ENCODE data around the gene ACTR3C.
"Not testable (repeated sequence)": the region's sequence is repeated elsewhere in the genome, so short reads cannot be mapped to it uniquely, and the experiment has no call there.

ACTR3C gene

DNA sequence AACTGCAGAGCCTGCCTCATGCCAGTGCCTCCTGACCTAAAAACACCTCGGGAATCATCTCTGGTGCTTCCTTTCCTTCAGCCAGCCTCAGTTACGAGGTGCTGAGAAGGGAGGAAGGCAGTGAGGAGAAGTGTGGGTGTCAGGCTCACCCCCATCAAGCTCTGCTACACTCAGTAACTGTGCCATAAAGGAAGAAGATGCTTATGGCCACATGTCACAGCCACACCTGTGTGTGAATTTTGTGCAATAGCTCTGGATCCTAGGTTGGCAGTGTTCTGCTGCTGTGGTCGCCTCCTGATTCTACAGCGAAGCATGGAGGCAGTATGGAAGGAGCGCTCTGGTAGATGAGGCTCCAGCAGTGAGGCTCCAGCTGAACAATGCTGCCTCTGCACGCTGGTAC lies 34.5 kb downstream of the ACTR3C start:
- not testable (repeated sequence) for H3K9me3 ChIP-seq (ENCODE audit: low read length); H3K4me1 ChIP-seq (ENCODE audit: insufficient read depth, low read length); H3K27me3 ChIP-seq (ENCODE audit: insufficient read depth, low read length); H2AFZ ChIP-seq (ENCODE audit: low read depth, low read length); H3K36me3 ChIP-seq (ENCODE audit: insufficient read depth, low read length); H3K4me3 ChIP-seq (ENCODE audit: low read length)

DNA sequence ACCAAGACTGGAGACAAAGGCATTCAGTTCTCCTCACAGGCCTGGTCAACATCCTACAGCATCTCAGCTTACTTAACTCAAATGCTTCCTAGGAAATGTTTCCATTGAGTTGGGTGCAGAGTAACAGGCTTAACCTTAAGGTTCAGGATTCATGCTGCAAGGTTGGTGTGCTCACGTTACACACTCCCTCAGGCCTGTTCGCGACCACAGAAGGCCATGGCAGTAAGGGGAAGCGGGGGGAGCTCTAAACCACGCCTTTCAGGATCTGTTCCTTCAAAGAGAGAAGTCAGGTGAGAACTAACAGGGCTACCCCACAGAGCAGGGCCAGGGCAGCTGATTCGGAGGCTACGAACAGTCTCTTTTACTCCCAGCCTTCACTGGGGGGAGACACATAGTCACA lies 35.5 kb downstream of the ACTR3C start:
- not testable (repeated sequence) for H3K27me3 ChIP-seq (ENCODE audit: insufficient read depth, low read length); H3K4me1 ChIP-seq (ENCODE audit: insufficient read depth, low read length); H2AFZ ChIP-seq (ENCODE audit: low read depth, low read length); H3K4me3 ChIP-seq (ENCODE audit: low read length); H3K9me3 ChIP-seq (ENCODE audit: low read length); H3K36me3 ChIP-seq (ENCODE audit: insufficient read depth, low read length)

DNA sequence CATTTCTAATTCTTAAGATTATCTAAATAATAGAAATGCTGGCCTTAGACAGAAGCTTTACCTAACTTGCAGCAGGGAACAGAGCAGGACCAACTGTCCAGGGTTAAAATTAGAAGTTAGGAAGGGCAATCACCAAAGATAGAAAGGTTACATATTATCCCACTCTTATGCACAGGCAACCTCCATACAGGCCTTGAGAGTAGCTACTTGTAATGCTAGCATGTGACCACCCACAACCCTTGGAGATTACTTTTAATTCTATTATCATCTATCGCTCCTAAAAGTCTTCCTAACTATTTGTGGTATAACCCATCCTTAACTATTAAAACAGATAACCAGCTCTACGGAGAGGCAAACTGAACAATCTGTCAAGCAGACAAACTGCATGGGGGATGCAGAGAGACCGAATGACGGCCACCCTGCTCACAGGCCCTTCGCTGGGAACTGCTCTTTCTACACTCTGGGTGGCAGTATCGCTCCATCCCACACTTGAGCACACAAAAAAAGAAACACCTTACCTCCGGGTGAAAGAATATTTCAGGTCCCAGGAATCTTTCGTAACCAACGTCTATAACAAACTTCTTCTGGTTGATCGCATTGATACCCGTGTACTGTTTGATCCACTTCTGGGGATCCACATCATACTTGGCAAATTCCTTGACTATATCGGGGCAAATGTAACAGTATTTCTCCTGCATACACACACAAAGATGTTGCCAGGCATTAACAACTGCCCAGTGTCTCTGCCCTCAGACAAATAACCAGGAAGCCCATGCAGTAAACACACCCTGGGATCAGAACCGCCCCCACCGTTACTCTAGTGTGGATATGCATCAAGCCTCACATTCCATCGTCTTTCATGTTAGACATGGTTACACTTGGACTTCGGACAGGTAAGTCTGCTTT lies 37.2 kb downstream of the ACTR3C start:
- not testable (repeated sequence) for H3K9me3 ChIP-seq (ENCODE audit: low read length); H3K36me3 ChIP-seq (ENCODE audit: insufficient read depth, low read length); H3K27me3 ChIP-seq (ENCODE audit: insufficient read depth, low read length); H2AFZ ChIP-seq (ENCODE audit: low read depth, low read length); H3K4me3 ChIP-seq (ENCODE audit: low read length); H3K4me1 ChIP-seq (ENCODE audit: insufficient read depth, low read length)

DNA sequence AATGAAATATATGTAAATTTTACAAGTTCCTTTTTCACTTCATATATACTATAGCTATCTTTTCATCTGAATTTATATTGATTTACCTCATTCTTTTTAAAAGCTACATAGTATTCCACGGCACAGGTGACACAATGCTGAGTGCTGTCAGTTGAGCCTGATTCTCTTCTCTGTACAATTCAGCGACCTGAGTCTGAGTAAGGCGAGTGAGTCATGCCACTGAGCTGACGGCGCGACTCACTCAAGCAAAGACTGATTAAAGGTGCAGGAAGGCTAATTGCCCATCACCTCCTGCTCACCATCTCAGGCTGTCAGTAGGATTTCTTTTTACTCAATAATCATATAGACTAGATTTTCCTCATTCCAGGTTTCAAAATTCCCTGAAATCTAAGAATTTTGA lies 39.7 kb downstream of the ACTR3C start:
- not testable (repeated sequence) for H3K4me3 ChIP-seq (ENCODE audit: low read length); H2AFZ ChIP-seq (ENCODE audit: low read depth, low read length); H3K4me1 ChIP-seq (ENCODE audit: insufficient read depth, low read length); H3K9me3 ChIP-seq (ENCODE audit: low read length); H3K27me3 ChIP-seq (ENCODE audit: insufficient read depth, low read length); H3K36me3 ChIP-seq (ENCODE audit: insufficient read depth, low read length)

DNA sequence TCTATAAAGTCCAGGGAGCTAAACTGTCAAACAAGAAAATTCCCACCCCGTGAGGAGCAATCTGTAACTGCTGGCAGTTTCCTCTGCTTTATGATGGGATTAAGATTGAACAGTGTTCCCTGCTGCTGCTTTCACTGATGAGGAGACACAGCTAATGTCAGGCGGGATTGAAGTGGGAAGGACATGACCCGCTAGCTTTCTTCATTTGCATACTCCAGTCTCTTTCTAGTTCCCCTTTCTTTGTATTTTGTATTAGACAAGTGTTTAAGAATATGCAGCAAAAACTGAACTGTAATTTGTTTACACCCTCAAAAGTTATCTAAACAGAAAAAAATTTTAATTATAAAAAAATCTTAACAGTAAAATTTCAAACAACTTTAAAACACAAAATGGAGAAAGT lies 40.2 kb downstream of the ACTR3C start:
- H3K4me1 ChIP-seq (ENCODE audit: insufficient read depth, low read length); H2AFZ ChIP-seq (ENCODE audit: low read depth, low read length); H3K27me3 ChIP-seq (ENCODE audit: insufficient read depth, low read length); H3K4me3 ChIP-seq (ENCODE audit: low read length); H3K36me3 ChIP-seq (ENCODE audit: insufficient read depth, low read length); H3K9me3 ChIP-seq (ENCODE audit: low read length): not testable (repeated sequence)

DNA sequence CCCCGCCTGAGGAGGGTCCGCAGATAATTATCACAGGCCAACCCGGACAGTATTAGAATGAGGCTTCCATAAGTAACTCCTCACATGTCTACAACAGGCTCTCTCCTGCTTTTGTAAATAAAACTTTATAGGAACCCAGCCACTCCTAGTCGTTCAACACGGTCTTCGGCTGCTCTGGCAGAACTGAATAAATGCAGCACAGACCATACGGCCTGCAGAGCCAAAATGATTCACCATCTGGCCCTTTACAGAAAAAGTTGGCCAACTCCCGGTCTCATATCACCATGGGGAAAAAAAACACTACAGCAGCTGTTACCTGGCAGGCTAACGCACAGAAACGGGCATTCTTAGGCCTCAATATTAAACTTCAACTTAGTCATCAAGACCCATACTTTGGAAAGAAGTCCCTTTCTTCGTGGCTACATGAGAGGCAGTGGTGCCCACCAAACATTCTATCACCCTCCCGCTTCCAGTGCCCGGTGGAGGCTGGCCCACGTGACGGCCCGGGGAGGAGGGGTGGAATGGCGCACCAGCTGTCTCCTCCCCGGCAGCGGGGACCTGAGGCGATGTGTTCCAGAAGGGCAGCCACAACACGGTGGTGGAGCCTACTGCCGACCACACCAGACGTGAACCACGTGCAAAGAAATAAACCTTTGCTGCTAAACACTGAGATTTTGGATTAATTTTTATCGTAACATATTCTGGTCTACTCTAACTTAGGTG lies 41.5 kb downstream of the ACTR3C start:
- H2AFZ ChIP-seq (ENCODE audit: low read depth, low read length); H3K36me3 ChIP-seq (ENCODE audit: insufficient read depth, low read length); H3K4me3 ChIP-seq (ENCODE audit: low read length); H3K4me1 ChIP-seq (ENCODE audit: insufficient read depth, low read length); H3K9me3 ChIP-seq (ENCODE audit: low read length); H3K27me3 ChIP-seq (ENCODE audit: insufficient read depth, low read length): not testable (repeated sequence)

DNA sequence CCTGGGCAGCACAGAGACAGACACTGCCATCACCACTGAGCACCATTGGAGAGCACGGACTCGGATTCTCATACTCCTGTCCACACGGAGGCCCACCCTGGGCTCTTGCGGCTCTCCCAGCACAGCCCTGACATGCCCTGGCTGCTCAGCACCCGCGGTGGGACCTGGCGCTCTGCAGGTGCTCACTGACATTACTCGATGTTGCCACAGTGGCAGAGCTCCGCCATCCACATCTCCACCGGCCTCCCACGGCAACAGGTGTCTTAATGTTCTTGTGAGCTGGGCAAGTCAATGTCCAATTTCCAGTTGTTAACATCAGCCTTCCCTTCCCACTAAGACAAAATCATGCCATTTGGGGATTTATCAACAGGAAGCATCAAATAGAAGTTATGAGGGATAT lies 45.0 kb downstream of the ACTR3C start:
- not testable (repeated sequence) for H3K4me1 ChIP-seq (ENCODE audit: insufficient read depth, low read length); H3K27me3 ChIP-seq (ENCODE audit: insufficient read depth, low read length); H3K36me3 ChIP-seq (ENCODE audit: insufficient read depth, low read length); H3K4me3 ChIP-seq (ENCODE audit: low read length); H3K9me3 ChIP-seq (ENCODE audit: low read length); H2AFZ ChIP-seq (ENCODE audit: low read depth, low read length)

DNA sequence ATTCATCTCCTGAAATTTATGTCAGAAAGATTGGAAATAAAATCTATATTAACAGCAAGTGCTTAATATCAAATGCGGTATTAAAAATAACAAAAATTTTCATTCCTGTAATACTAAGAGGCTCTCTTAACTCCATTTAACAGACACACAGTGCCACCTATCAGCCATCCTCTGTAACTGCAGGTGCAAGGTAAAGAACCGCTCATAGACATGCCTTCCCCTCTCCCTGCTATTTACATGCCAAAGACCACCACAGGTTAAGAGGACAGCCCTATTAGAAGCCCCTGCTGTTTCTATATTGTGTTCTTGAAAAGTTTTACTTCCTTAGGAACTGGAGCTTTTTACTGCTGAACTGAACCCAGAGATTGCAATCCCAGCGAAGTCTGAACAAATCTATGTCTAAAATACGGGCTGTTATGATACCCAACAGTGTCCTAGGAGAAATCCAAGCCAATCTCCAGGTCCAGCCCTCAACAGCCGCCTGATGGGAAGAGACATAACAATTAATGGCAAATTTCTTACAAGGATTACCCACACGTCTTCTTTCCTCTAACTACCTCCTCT lies 47.1 kb downstream of the ACTR3C start:
- not testable (repeated sequence) for H3K27me3 ChIP-seq (ENCODE audit: insufficient read depth, low read length); H2AFZ ChIP-seq (ENCODE audit: low read depth, low read length); H3K4me3 ChIP-seq (ENCODE audit: low read length); H3K4me1 ChIP-seq (ENCODE audit: insufficient read depth, low read length); H3K9me3 ChIP-seq (ENCODE audit: low read length); H3K36me3 ChIP-seq (ENCODE audit: insufficient read depth, low read length)

DNA sequence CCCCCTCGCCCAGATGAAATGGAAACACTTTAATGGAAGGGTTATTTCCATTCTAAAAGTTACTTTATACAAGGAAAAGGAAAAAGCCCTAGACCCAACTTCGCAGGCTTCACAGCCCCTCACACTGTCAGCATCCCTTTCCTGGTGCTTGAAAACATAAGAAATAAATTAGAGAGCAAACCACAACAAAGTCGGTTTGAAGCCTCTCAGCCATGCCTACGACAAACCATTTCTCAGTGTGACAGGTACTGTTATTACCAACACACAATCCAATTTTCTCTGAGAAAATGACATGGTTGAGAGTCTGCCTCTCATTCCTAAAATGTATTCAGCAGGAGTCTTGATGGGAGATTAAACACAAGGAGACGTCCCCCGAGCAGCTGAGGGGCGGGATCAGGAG lies 51.4 kb downstream of the ACTR3C start:
- H3K4me1 ChIP-seq (ENCODE audit: insufficient read depth, low read length); H3K27me3 ChIP-seq (ENCODE audit: insufficient read depth, low read length); H3K36me3 ChIP-seq (ENCODE audit: insufficient read depth, low read length); H3K9me3 ChIP-seq (ENCODE audit: low read length); H2AFZ ChIP-seq (ENCODE audit: low read depth, low read length); H3K4me3 ChIP-seq (ENCODE audit: low read length): not testable (repeated sequence)

DNA sequence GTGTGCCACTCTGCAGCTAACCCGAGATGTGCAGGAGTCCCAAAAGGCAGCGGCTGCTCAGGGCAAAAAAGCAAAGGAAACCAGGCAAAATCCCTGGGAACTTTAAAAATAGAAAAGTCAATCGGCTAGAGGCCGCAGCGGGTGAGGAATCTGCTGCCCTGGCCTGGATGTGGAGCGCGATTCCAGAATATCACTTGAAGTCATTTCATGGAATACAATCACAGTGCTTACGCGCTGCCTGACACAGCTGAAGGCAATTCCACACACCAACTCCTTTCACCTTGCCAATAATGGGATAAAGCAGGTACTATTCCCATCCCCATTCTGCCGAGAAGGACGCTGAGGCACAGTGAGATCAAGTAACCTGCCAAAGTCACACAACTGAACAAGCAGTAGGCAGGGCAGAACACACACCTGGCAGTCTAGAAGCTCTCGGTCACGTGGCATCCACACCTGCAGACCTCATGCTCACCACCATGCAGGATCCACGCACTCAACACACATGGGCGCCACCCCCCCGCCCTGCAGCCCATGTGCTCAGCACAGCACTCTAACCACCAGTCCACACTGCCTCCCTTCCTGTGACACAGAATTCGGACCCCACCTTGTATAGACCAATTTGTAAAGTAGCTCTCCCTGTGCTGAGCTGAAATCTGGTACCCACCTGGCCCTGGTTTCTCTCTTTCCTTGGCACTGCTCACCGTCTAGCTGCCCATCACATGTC lies 53.1 kb downstream of the ACTR3C start:
- H3K4me3 ChIP-seq (ENCODE audit: low read length); H3K4me1 ChIP-seq (ENCODE audit: insufficient read depth, low read length); H3K9me3 ChIP-seq (ENCODE audit: low read length); H2AFZ ChIP-seq (ENCODE audit: low read depth, low read length); H3K27me3 ChIP-seq (ENCODE audit: insufficient read depth, low read length); H3K36me3 ChIP-seq (ENCODE audit: insufficient read depth, low read length): not testable (repeated sequence)

DNA sequence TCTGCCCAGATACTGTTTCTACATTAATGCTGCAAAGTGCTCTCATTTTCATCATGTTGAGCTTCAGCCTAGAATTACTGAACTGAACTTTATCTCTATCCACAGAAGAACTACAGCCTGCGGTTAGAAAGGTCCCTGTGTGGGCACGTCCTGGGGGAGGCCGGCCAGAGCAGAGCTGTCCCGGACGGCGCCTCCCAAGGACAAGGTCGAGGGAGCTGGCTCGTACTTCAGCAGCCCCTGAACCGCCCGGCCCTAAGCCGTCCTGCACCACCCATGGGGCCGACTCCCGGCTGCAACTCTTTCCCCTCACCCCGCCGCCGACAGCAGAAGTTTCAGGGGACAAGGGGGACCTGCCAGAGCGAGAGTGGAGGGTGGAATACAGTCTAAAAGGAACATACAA lies 54.5 kb downstream of the ACTR3C start:
- not testable (repeated sequence) for H3K36me3 ChIP-seq (ENCODE audit: insufficient read depth, low read length); H3K27me3 ChIP-seq (ENCODE audit: insufficient read depth, low read length); H3K4me1 ChIP-seq (ENCODE audit: insufficient read depth, low read length); H3K9me3 ChIP-seq (ENCODE audit: low read length); H3K4me3 ChIP-seq (ENCODE audit: low read length); H2AFZ ChIP-seq (ENCODE audit: low read depth, low read length)

DNA sequence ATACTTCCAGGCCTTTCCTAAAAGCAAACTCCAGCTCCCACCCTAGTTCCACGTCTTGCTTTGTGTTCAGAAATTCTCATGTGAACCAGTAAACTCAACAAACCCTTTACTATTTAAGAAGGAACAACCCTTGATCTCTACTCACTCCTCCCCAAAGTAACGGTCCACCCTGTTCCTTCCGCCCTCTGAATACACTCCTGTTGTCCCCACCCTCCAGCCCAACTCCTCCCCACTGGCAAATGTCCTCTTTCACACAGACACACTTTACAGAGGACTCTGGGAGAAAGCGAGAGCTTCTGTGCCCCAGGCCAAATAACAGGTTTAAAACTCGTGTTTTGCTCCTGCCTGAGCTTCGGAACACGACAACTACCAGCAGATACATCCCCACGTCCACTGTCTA lies 55.1 kb downstream of the ACTR3C start:
- not testable (repeated sequence) for H3K4me3 ChIP-seq (ENCODE audit: low read length); H3K27me3 ChIP-seq (ENCODE audit: insufficient read depth, low read length); H3K4me1 ChIP-seq (ENCODE audit: insufficient read depth, low read length); H3K36me3 ChIP-seq (ENCODE audit: insufficient read depth, low read length); H2AFZ ChIP-seq (ENCODE audit: low read depth, low read length); H3K9me3 ChIP-seq (ENCODE audit: low read length)

DNA sequence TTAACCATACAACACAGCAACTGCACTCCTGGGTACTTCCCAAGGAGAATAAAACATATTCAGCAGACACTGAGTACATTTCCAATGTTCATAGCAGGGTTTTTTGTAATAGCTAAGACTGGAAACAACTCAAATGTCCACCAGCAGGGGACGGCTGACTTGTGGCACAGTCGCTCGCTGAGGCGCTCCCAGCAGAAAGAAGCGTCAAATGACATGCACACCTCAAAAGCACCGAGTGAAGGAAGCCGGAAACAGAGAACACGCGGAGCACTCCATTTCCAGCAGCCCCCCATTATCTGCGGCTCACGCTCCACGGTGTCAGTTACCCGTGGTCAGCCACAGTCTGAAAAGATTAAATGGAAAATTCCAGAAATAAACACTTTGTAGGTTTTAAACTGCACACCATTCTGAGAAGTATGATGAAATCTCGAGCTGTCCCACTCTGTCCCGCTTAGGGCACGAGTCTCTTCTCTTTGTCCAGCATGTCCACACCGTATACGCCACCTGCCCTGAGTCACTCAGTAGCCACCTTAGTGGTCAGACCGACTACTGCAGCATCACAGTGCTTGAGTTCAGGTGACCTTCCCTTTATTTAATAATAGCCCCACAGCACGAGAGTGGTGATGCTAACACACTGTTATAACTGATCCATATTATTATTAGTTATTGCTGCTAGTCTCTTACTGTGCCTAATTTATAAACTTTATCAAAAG lies 56.2 kb downstream of the ACTR3C start:
- not testable (repeated sequence) for H3K4me1 ChIP-seq (ENCODE audit: insufficient read depth, low read length); H3K9me3 ChIP-seq (ENCODE audit: low read length); H3K36me3 ChIP-seq (ENCODE audit: insufficient read depth, low read length); H3K27me3 ChIP-seq (ENCODE audit: insufficient read depth, low read length); H2AFZ ChIP-seq (ENCODE audit: low read depth, low read length); H3K4me3 ChIP-seq (ENCODE audit: low read length)

Data from neuron (in vitro differentiated cells).